Adrenal gland (tissue), 19 donors: ENCODE data around the gene RHOG. TPM values are rescaled to one million over a fixed set of nuclear protein-coding genes. Genes with fewer than 3 reads are reported as not detected.

Source experiments
- DNase-seq, 7 donors: peaks; one replicate each; pipeline ENCODE4 v3.0.0-alpha.2; 2019 to 2020
- H3K27ac ChIP-seq, 5 donors: fragments of 200-600 bp; sonication (generic) in 4 of 5; 1 replicate in 3 of 5; 2 replicates in 2 of 5; pipeline versions ENCODE4 v1.5.1 to v1.8.0; 2016 to 2020; ENCODE audit warnings: mild to moderate bottlenecking in 1 of 5
- H3K27me3 ChIP-seq: fragments of 200-600 bp; 2 replicates; pipeline ENCODE4 v1.8.0; 2021
- H3K36me3 ChIP-seq, 2 donors: fragments of 200-600 bp; replicated peaks in 1 of 2; 1 replicate in 1 of 2; 2 replicates in 1 of 2; pipeline versions ENCODE4 v1.5.1 to v1.8.0; 2018 to 2022
- H3K4me1 ChIP-seq, 2 donors: fragments of 200-600 bp; replicated peaks in 1 of 2; 1 replicate in 1 of 2; 2 replicates in 1 of 2; pipeline versions ENCODE4 v1.5.1 to v1.8.0; 2018 to 2021
- H3K4me3 ChIP-seq, 4 donors: fragments of 200-600 bp; sonication (generic) in 3 of 4; one replicate each; pipeline ENCODE4 v1.5.1; 2016 to 2018
- H3K9me3 ChIP-seq, 3 donors: fragments of 200-600 bp; sonication (generic) in 1 of 3; replicated peaks in 1 of 3; 1 replicate in 2 of 3; 2 replicates in 1 of 3; pipeline versions ENCODE4 v1.5.1 to v1.8.0; 2016 to 2021
- POLR2A ChIP-seq, 2 donors: fragments of 450-650 bp; IDR thresholded peaks; one replicate each; pipeline ENCODE4 v1.6.1; 2017; ENCODE audit warnings: antibody characterized with exemption in 2 of 2, mild to moderate bottlenecking in 2 of 2, moderate library complexity in 1 of 2
- WGBS, 4 donors: extraction: QIAGEN DNeasy Blood & Tissue Kit in 2 of 4; methylation state at CpG; one replicate each; pipeline versions ENCODE4 v1.1.5 to v1.1.7; 2013 to 2017; 5-methylcytosine and 5-hydroxymethylcytosine counted together
- intact Hi-C, 2 donors: fragments of 100-400 bp; cut with DNase I; formaldehyde crosslinking; loops; one replicate each; pipeline versions ENCODE4 v1.14.1 to v1.15.0; 2022 to 2023
- long read RNA-seq, 10 donors: library from polyadenylated mRNA in 3 of 10; unstranded in 2 of 10; stranded (forward) in 1 of 10; transcript quantifications; one replicate each; pipeline ENCODE4 v2.0.0 and lab custom pipeline, GENCODE V29; 2021 to 2026
- polyA plus RNA-seq, 3 donors: library from polyadenylated mRNA; stranded (reverse); fragments of 200-250 nt in 2 of 3; fragments of 350-450 nt in 1 of 3; fragmentation: Illumina TruSeq in 1 of 3; extraction: RNeasy Lipid Tissue Mini Kit (QIAGEN cat#74804) in 1 of 3; gene quantifications; one replicate each; pipeline ENCODE4 v1.2.3, GENCODE V29; 2013 to 2014
- total RNA-seq, 9 donors: library from RNA; depleted of rRNA in 4 of 9; stranded (reverse); fragments of >200 nt in 4 of 9; fragments of 120-200 nt in 1 of 9; fragmentation: NEBNext Ultra II Directional in 1 of 9; extraction: Animal tissue kit (Norgen Biotek cat#: 25700) in 1 of 9; gene quantifications; one replicate each; pipeline versions ENCODE4 v1.1.0 to v1.2.4, GENCODE V29; 2013 to 2023
- TF ChIP-seq, protein P1 (sequence below), 6 experiments: fragments of 450-650 bp in 4 of 6; fragments of 200-600 bp in 2 of 6; sonication (generic) in 1 of 6; IDR thresholded peaks; 1 replicate in 5 of 6; 2 replicates in 1 of 6; pipeline versions ENCODE4 v1.5.1 to v1.8.0; 2016 to 2021; ENCODE audit warnings: antibody characterized with exemption in 6 of 6, mild to moderate bottlenecking in 2 of 6, moderate library complexity in 1 of 6
- donor health status: healthy with polysubstance abuse.
- donor health status: Bipolar disorder and iron deficiency.
- donor health status: DM: yes; HTN: yes; CAD: no.
- donor health status: DM: no; HTN: no; CAD: no.
- donor health status: DM: no; HTN: no; CAD: no.
- donor health status: DM: yes; HTN: yes; CAD: no.

The RHOG gene
- total RNA-seq, result 10 to 100 TPM; 21.4 to 91.2 (median 53.7) TPM
- 10 to 100 TPM; 28.7 to 49.4 (median 38.4) TPM for polyA plus RNA-seq
- long read RNA-seq, donor 1, transcript RHOG-201 (2 exons, 1,319 nt), result major isoform, 12 of 12 reads
- long read RNA-seq, donor 1, partial matches to known transcripts, result 0 of 12 reads
- long read RNA-seq, donor 1, other reads (novel, unspliced or antisense), result 0 of 12 reads
- long read RNA-seq, donor 2, transcript RHOG-201 (2 exons, 1,319 nt), result major isoform, 14 of 14 reads
- long read RNA-seq, donor 2, partial matches to known transcripts, result 0 of 14 reads
- long read RNA-seq, donor 2, other reads (novel, unspliced or antisense), result 0 of 14 reads
- long read RNA-seq, donor 3, transcript RHOG-201 (2 exons, 1,319 nt), result major isoform, 14 of 14 reads
- long read RNA-seq, donor 3, partial matches to known transcripts, result 0 of 14 reads
- long read RNA-seq, donor 3, other reads (novel, unspliced or antisense), result 0 of 14 reads
- long read RNA-seq, donor 4, transcript RHOG-201 (2 exons, 1,319 nt), result major isoform, 42 of 49 reads
- long read RNA-seq, donor 4, partial matches to known transcripts, result 0 of 49 reads
- long read RNA-seq, donor 4, other reads (novel, unspliced or antisense), result 7 of 49 reads
- long read RNA-seq, donor 5, transcript RHOG-201 (2 exons, 1,319 nt), result major isoform, 40 of 42 reads
- long read RNA-seq, donor 5, partial matches to known transcripts, result 2 of 42 reads
- long read RNA-seq, donor 5, other reads (novel, unspliced or antisense), result 0 of 42 reads
- long read RNA-seq, donor 6, transcript RHOG-201 (2 exons, 1,319 nt), result major isoform, 38 of 44 reads
- long read RNA-seq, donor 6, partial matches to known transcripts, result 0 of 44 reads
- long read RNA-seq, donor 6, other reads (novel, unspliced or antisense), result 6 of 44 reads
- long read RNA-seq, donor 7, transcript RHOG-201 (2 exons, 1,319 nt), result major isoform, 13 of 14 reads
- long read RNA-seq, donor 7, partial matches to known transcripts, result 0 of 14 reads
- long read RNA-seq, donor 7, other reads (novel, unspliced or antisense), result 0 of 14 reads
- long read RNA-seq, donor 8, transcript RHOG-201 (2 exons, 1,319 nt), result major isoform, 21 of 21 reads
- long read RNA-seq, donor 8, partial matches to known transcripts, result 0 of 21 reads
- long read RNA-seq, donor 8, other reads (novel, unspliced or antisense), result 0 of 21 reads
- long read RNA-seq, donor 9, transcript RHOG-201 (2 exons, 1,319 nt), result major isoform, 14 of 40 reads
- long read RNA-seq, donor 9, partial matches to known transcripts, result 24 of 40 reads
- long read RNA-seq, donor 9, other reads (novel, unspliced or antisense), result 0 of 40 reads
- long read RNA-seq, donor 10, transcript RHOG-201 (2 exons, 1,319 nt), result major isoform, 8 of 9 reads
- long read RNA-seq, donor 10, partial matches to known transcripts, result 0 of 9 reads
- long read RNA-seq, donor 10, other reads (novel, unspliced or antisense), result 0 of 9 reads

DNA sequence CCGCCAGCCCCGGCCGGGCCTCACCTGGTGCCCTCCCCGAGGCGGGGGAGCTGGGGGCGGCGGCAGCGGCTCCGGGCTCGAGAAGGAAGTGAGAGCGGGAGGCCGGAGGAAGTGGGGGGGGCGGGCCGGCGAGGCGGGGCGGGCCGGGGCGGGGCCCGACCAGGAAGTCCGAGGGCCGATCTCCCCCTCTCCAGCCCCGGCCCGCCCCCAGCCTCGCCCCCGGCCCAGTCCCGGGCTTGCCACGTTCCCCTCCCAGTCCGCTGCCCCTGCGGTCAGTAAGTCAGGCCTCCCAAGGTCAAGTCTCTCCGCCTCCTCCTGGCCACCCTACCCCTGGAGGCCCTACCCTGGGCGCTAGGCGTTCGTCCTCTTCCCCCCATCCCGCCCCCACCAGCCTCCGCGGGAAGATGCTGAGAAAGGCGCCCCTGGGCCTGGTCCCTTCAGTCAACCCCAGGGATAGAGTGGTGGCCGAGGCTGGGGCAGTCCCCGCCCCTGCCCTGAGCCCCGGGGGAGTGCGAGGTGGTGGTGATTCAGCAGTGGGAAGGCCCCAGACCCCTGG, at the start of gene RHOG:
TSS of gene RHOG (minus strand) at position 90 of the 556 bp plus-strand sequence. CDS start 12,821 bp downstream, outside the sequence.
- H3K9me3 ChIP-seq, result no peaks in the 10 kb centered on the region
- no peaks in the 10 kb centered on the region for H3K36me3 ChIP-seq
- peak within 1 kb of the TSS; percentile 50 to 82 (median 71) for H3K4me3 ChIP-seq
- H3K27ac ChIP-seq, result peak within 1 kb of the TSS; percentile 71 to 96 (median 89)
- peaks cover 9 to 30% of the 10 kb centered on the region in 2 donors for H3K4me1 ChIP-seq
- WGBS, 4 donors, result 0% methylated on average over 3 to 39 of the region's 42 CpGs
- intact Hi-C loops, result no loop called here
- no peaks in the 10 kb centered on the region for H3K27me3 ChIP-seq
- DNase-seq, result peak; percentile 77 to 87 (median 80)
- TF ChIP-seq, protein P1, sequence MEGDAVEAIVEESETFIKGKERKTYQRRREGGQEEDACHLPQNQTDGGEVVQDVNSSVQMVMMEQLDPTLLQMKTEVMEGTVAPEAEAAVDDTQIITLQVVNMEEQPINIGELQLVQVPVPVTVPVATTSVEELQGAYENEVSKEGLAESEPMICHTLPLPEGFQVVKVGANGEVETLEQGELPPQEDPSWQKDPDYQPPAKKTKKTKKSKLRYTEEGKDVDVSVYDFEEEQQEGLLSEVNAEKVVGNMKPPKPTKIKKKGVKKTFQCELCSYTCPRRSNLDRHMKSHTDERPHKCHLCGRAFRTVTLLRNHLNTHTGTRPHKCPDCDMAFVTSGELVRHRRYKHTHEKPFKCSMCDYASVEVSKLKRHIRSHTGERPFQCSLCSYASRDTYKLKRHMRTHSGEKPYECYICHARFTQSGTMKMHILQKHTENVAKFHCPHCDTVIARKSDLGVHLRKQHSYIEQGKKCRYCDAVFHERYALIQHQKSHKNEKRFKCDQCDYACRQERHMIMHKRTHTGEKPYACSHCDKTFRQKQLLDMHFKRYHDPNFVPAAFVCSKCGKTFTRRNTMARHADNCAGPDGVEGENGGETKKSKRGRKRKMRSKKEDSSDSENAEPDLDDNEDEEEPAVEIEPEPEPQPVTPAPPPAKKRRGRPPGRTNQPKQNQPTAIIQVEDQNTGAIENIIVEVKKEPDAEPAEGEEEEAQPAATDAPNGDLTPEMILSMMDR (IDR thresholded peaks at IDR 0.05), result no peak
- no peak for TF ChIP-seq POLR2A (IDR thresholded peaks at IDR 0.05)

DNA sequence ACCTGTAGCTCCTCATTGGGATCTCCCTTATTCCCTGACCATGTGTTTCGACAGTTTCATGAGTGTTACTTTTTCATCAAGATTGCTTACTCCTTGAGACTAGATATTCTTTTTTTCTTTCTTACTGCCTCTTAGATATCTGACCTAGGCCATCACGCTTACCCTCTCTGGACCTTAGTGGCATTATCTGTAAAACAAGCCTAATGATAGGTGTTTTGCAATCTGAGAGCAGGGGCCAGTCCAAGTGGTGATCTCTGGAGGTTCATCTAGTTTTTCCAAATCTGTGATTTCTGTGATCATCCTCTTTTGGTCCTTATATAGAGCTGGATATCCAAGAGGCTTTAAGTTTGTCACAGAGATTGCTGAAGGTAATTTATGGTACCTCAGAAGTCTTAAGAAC, 49.3 kb upstream of the RHOG start:
- peaks cover 5 to 25% of the 10 kb centered on the region in 2 donors for H3K4me1 ChIP-seq
- no peaks in the 10 kb centered on the region for H3K27me3 ChIP-seq
- no peak for TF ChIP-seq POLR2A (IDR thresholded peaks at IDR 0.05)
- TF ChIP-seq, protein P1 (IDR thresholded peaks at IDR 0.05), result no peak
- no peak overlapping the region for H3K27ac ChIP-seq
- no peak for DNase-seq
- H3K4me3 ChIP-seq, result no peak overlapping the region
- H3K9me3 ChIP-seq, result no peaks in the 10 kb centered on the region
- intact Hi-C loops, result no loop called here
- no peaks in the 10 kb centered on the region for H3K36me3 ChIP-seq
- WGBS, 4 donors, result 97 to 100% (median 99%) methylated on average over 2 of the region's 2 CpGs

DNA sequence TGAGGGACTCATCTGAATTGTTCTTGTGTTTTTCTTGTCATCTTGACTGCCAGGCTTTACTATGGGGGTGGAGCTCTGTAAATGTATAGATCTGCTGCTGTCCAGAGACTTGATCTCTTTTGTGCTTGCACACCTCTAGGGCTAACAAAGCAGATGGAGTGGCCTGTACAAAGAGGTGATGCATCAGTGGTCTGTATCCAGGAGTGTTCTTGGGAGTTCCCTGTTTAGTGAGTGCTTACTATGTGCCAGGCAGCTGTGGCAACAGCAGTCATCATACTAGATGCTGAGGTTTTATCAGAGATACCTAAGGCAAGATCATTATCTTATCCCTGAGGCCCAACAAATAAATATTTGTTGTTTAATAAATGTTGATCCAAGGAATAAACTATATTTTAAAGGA, 48.1 kb upstream of the RHOG start:
- no peaks in the 10 kb centered on the region for H3K27me3 ChIP-seq
- DNase-seq, result no peak
- H3K36me3 ChIP-seq, result no peaks in the 10 kb centered on the region
- no peak overlapping the region for H3K27ac ChIP-seq
- TF ChIP-seq POLR2A (IDR thresholded peaks at IDR 0.05), result no peak
- TF ChIP-seq, protein P1 (IDR thresholded peaks at IDR 0.05), result no peak
- no peaks in the 10 kb centered on the region for H3K9me3 ChIP-seq
- intact Hi-C loops, result no loop called here
- H3K4me3 ChIP-seq, result no peak overlapping the region
- peaks cover 5 to 17% of the 10 kb centered on the region in 2 donors for H3K4me1 ChIP-seq
